Inflammatory macrophage treated with lipopolysaccharide for 4 hours (primary cell): ENCODE data around the gene MVP.
"Not testable (repeated sequence)": the region's sequence is repeated elsewhere in the genome, so short reads cannot be mapped to it uniquely, and the experiment has no call there.

Experiments
- DNase-seq: peaks from one replicate; pipeline ENCODE4 v3.0.0-alpha.2; 2020

Gene MVP

DNA sequence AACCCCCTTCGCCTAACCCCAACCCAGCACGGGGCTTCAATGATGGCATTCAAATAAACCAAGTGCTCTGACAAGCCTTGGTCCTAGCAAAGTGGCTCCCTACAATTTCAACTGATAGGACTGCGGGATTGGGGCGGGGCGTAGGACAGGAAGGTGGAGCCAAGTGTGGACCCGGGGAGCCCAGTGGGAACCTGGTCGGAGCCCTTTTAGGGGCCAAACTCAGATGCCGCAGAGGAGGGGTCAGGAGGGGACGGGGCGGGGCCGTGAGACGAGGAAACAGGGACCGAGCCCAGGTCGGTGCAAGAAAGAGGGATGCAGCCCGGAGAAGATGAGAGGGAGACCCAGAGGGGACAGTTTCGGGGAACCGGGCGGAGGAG lies 55.9 kb downstream of the MVP start:
- DNase-seq = no peak

DNA sequence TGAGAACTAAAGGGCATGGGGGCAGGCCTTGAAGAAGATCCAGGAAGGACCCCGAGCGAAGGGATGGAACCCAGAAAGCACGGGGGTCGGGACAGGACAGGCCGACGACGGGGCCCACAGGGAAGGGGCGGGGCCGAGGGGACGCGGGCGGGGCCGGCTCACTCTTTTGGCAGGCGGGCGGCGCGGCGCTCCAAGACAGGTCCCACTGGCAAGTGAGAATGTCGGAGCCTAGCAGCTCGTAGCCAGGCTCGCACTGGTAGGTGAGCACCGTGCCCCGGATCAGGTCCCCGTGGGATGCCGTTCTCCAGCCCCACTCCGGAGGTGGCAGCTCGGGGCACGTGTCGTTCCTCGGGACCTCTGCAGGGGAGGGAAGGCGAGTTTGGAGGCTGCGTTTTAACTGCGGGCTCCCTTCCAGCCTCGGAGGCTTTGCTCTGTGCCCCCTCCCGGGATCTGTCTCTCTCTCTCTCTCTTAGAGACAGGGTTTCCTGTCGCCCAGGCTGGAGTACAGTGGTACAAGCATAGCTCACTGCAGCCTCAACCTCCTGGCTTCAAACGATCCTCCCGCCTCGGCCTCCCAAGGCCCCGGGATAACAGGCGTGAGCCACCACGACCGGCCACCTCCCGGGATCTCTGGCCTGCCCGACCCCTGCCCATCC lies 56.5 kb downstream of the MVP start:
- DNase-seq = no peak

DNA sequence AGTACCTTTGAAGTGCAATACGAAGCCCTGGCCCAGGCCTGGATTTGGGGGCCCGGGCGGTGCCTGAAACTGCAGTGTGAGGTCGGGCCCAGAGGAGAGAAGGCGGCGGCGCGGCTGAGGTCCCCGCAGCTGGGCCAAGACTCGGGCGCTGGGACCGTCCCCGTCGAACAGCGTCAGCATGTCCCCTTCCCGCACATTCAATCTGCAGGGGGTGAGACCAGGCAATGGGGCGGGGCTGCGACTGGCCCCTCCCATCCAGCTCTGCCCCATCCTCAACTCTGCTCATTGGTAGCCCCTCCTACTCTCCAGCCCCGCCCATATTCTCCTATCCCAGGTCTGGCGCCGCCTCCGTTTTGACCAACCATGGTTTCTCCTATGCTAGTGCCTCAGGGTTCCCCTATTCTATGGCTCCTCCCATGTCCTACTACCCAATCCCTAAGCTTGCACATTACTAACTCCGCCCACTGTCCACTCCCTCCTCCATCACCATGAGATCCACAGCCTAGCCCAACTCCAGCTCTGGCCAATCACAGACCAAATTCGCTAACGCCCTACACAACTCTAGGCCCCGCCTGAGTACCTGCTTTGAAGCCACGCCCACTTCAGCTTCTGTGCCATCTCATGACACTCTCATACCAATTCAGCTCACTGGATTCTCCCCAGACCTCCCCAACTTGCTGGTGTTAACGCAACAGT lies 57.2 kb downstream of the MVP start:
- DNase-seq = peak; percentile 79

DNA sequence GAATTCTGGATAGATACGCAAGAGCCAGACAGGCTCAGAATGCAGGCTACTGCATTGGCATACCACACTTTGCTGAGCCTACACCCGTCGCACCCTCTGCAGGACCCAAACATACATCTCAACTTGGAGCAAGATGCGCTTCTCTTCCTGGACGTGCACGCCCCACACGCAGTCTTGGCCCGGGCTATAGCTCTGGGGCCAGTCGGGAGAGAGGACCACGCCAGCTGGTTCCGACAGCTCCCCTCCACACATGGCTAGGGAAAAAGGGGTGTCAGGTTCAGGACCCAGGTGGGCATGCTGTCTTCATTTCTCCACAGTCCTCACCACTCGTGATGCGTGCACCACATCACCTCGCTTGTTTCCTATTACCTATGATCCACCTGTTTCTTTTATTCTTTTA lies 57.9 kb downstream of the MVP start:
- no peak for DNase-seq

DNA sequence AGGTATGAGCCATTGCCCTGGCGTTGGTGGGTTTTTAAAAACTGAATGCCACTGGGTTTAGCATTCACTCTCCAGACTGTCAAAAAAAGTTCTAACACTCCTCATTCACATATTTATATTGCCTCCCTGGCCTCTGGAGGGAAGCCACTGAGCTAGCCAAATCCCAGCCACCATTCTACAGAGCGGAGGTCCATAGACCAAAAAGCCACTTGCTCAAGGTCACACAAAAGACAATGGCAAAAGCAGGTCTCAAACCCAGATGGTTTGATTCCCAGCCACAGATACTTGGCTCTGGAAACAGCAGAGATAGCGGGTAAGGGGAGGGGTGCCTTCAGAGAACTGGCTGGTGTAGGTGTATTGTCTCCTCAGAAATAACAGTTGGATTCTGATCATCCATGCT lies 60.8 kb downstream of the MVP start:
- DNase-seq = no peak

GRCh38 chr16:29883987-29884386 lies 63.7 kb downstream of the MVP start:
- DNase-seq = no peak

- DNase-seq = not testable (repeated sequence)
These were observed 69.1 kb downstream of the MVP start for GRCh38 chr16:29889372-29889771.

DNA sequence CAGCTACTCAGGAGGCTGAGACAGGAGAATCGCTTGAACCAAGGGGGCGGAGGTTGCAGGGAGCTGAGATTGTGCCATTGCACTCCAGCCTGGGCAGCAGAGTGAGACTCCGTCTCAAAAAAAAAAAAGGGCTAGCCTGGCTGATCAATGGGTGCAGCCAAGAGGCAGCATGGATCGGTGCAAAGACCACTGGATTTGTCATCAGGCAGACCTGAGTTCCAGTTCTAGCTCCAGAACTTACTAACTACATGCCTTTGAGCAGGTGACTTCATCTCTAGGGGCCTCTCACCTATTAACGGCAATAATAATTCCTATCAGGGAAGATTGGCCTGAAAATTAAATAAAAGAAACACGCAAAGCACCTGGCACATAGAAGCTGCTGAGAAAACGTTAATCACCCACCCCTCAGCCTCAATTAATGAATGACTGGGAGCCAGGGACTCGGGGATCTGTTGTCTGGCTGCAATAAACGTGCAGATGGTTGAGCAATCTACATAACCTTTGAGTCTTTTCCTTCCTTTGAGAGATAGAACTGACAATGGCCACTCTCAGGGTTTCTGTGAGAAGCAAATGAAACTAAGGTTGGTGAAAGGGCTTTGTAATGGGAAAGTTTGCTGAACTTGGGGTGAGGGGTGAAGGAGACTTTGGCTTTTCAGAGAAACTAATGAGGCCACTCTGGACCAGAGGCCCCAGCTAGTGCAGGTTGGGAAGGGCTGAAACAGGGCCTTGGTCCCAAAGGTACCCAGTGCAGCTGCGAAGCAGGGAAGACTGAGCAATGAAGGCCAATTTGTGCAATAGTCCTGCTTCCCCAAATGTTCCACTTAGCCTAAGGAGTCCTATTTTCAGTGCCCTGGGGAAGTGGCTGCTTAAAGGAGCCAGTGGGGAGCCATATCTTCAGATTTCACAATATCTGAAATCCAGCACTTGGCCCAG lies 71.5 kb downstream of the MVP start:
- DNase-seq = peak; percentile 70

DNA sequence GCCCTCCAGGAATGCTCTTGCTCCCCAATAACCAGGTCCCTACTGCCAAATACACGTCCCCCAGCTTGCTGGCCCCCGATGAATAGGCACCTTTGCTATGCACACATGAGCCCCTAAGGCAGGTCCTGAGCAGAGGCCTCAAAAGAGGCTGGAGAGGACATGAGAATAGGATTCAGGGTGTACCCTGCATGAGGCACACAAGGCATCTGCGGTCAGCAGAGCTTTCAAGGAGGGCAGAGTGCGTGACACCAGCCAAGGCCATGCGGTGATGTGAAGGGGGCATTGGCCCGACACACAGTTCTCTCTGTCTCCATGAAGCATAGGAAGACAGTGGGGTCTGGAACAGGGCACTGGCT lies 72.2 kb downstream of the MVP start:
- DNase-seq = no peak

- DNase-seq = no peak
These were observed 73.3 kb downstream of the MVP start for GRCh38 chr16:29893553-29893952.

- no peak for DNase-seq
These were observed 74.1 kb downstream of the MVP start for GRCh38 chr16:29894352-29894751.

- DNase-seq = no peak
These were observed 76.6 kb downstream of the MVP start for GRCh38 chr16:29896841-29897240.

DNA sequence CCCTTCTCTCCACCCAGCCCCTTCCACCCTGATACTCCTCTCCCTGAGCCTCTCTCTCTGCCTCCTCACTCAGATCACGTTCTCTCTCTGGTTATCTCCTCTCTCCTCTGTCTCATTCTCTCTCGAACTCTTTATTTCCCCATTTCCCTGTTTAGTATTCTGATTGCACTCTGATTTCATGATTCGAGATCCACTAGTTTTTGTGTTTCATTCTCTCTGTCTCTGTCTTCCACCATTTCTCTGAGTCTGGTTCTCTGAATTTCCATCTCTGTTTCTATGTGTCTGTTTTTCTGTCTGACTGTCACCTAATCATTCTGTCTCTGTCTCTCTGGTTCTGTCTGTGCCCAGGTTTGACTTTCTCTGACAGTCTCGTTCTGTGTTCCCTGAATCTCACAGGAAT lies 77.1 kb downstream of the MVP start:
- DNase-seq = no peak
